Measurements from ENCODE around the gene SLC46A2. TPM values are rescaled to one million over a fixed set of nuclear protein-coding genes. Genes with fewer than 3 reads are reported as not detected.

Gene SLC46A2
- total RNA-seq, 1 donor from 2014 or later: 13.7 TPM

- H3K27me3 ChIP-seq (ENCODE audit: low read depth): no peaks in the 10 kb centered on the region
- no peaks in the 10 kb centered on the region for H3K36me3 ChIP-seq
- TF ChIP-seq CTCF (IDR thresholded peaks at IDR 0.05): no peak
- no peaks in the 10 kb centered on the region for H3K9me3 ChIP-seq
- intact Hi-C loops (cut with DNase I): no loop called here
- H3K4me3 ChIP-seq: no peak overlapping the region
- DNase-seq: no peak
- no peak for ATAC-seq
- no peak overlapping the region for H3K27ac ChIP-seq
- no peaks in the 10 kb centered on the region for H3K4me1 ChIP-seq
Observed at GRCh38 chr9:112911736-112912135, 21.1 kb upstream of the SLC46A2 start.

GRCh38 chr9:112905084-112905483, 14.4 kb upstream of the SLC46A2 start:
- H3K36me3 ChIP-seq: no peaks in the 10 kb centered on the region
- H3K4me1 ChIP-seq: no peaks in the 10 kb centered on the region
- no peak overlapping the region for H3K4me3 ChIP-seq
- DNase-seq: no peak
- no peaks in the 10 kb centered on the region for H3K9me3 ChIP-seq
- intact Hi-C loops (cut with DNase I): no loop called here
- no peak for ATAC-seq
- H3K27me3 ChIP-seq (ENCODE audit: low read depth): no peaks in the 10 kb centered on the region
- TF ChIP-seq CTCF (IDR thresholded peaks at IDR 0.05): no peak
- no peak overlapping the region for H3K27ac ChIP-seq

GRCh38 chr9:112900901-112901300, 10.2 kb upstream of the SLC46A2 start:
- intact Hi-C loops (cut with DNase I): no loop called here
- Histone ChIP-seq H3K36me3 (no peaks in the 10 kb centered on the region), H3K9me3 (no peaks in the 10 kb centered on the region), H3K27me3 (ENCODE audit: low read depth) (peaks cover 7% of the 10 kb centered on the region), H3K4me1 (no peaks in the 10 kb centered on the region), H3K27ac (no peak overlapping the region), H3K4me3 (no peak overlapping the region)
- no peak for TF ChIP-seq CTCF (IDR thresholded peaks at IDR 0.05)
- no peak for DNase-seq
- ATAC-seq: no peak

GRCh38 chr9:112900488-112900887, 9.8 kb upstream of the SLC46A2 start:
- DNase-seq (no peak), ATAC-seq (no peak)
- intact Hi-C loops (cut with DNase I): no loop called here
- no peak for TF ChIP-seq CTCF (IDR thresholded peaks at IDR 0.05)
- no peak overlapping the region for H3K27ac ChIP-seq
- H3K36me3 ChIP-seq: no peaks in the 10 kb centered on the region
- H3K27me3 ChIP-seq (ENCODE audit: low read depth): peaks cover 7% of the 10 kb centered on the region
- no peak overlapping the region for H3K4me3 ChIP-seq
- H3K9me3 ChIP-seq: no peaks in the 10 kb centered on the region
- H3K4me1 ChIP-seq: no peaks in the 10 kb centered on the region

- ATAC-seq: peak in 1 of 2 donors; percentile 6
Observed at GRCh38 chr9:112898872-112899311, 8.2 kb upstream of the SLC46A2 start.

More at GRCh38 chr9:112898872-112899311, 8.2 kb upstream of the SLC46A2 start:
- intact Hi-C loops (cut with DNase I): no loop called here
- Histone ChIP-seq H3K36me3 (no peaks in the 10 kb centered on the region), H3K27ac (no peak overlapping the region), H3K9me3 (no peaks in the 10 kb centered on the region), H3K4me1 (peaks cover 9% of the 10 kb centered on the region), H3K27me3 (ENCODE audit: low read depth) (peaks cover 7% of the 10 kb centered on the region), H3K4me3 (no peak overlapping the region)
- no peak for DNase-seq
- TF ChIP-seq CTCF (IDR thresholded peaks at IDR 0.05): no peak

Measured in lower lobe of right lung (tissue), 2 donors.